ENCODE measurements around the gene RHOBTB1. TPM values are rescaled to one million over a fixed set of nuclear protein-coding genes. Genes with fewer than 3 reads are reported as not detected.

The RHOBTB1 gene
- total and polyA plus RNA-seq, 2 experiments from 2014 or later = 4.6 to 13.2 TPM

- no peak overlapping the region for H2AFZ ChIP-seq
- no peak overlapping the region for H3K27ac ChIP-seq (ENCODE audit: low read depth)
- Mint-ChIP-seq H3K27ac (no peak overlapping the region), H3K4me3 (no peak overlapping the region), H3K4me1 (peaks cover 13% of the 10 kb centered on the region), H3K9me3 (no peaks in the 10 kb centered on the region), H3K27me3 (ENCODE audit: insufficient read depth, low read depth, poor library complexity) (no peaks in the 10 kb centered on the region), H3K36me3 (ENCODE audit: low read depth) (no peaks in the 10 kb centered on the region)
- TF ChIP-seq POLR2AphosphoS5 (IDR thresholded peaks at IDR 0.05; ENCODE audit: low read depth) (no peak), ETS1 (IDR thresholded peaks at IDR 0.05) (no peak)
- DNase-seq (ENCODE audit: low spot score) (no peak), ATAC-seq (no peak)
- no peaks in the 10 kb centered on the region for H4K20me1 ChIP-seq (replicated peaks; ENCODE audit: insufficient read depth)
- no peaks in the 10 kb centered on the region for H3F3A ChIP-seq (replicated peaks; ENCODE audit: low read depth)
- no peaks in the 10 kb centered on the region for H3K9me2 ChIP-seq (ENCODE audit: insufficient read depth)
- peaks cover 7% of the 10 kb centered on the region for H3K4me1 ChIP-seq (ENCODE audit: insufficient read depth)
- no peaks in the 10 kb centered on the region for H3K79me2 ChIP-seq (replicated peaks; ENCODE audit: insufficient read depth)
- no peaks in the 10 kb centered on the region for H3K36me3 ChIP-seq (ENCODE audit: insufficient read depth)
- H3K4me2 ChIP-seq = no peak overlapping the region
- H3K4me3 ChIP-seq = no peak overlapping the region
- peaks cover 6% of the 10 kb centered on the region; the same call in 1 of the 2 replicates for H3K27me3 ChIP-seq (ENCODE audit: insufficient read depth)
Measured at GRCh38 chr10:60937784-60938654, 6.0 kb downstream of the RHOBTB1 start.

GRCh38 chr10:60937022-60937421, 7.0 kb downstream of the RHOBTB1 start:
- H3K27me3 ChIP-seq (ENCODE audit: insufficient read depth) = no peaks in the 10 kb centered on the region
- H3K36me3 ChIP-seq (ENCODE audit: insufficient read depth) = no peaks in the 10 kb centered on the region
- no peak overlapping the region for H2AFZ ChIP-seq
- DNase-seq (ENCODE audit: low spot score) (no peak), ATAC-seq (no peak)
- no peak overlapping the region for H3K4me3 ChIP-seq
- H3K4me1 ChIP-seq (ENCODE audit: insufficient read depth) = no peaks in the 10 kb centered on the region
- H3K9me2 ChIP-seq (ENCODE audit: insufficient read depth) = no peaks in the 10 kb centered on the region
- Mint-ChIP-seq H3K4me3 (no peak overlapping the region), H3K27me3 (ENCODE audit: insufficient read depth, low read depth, poor library complexity) (no peaks in the 10 kb centered on the region), H3K27ac (no peak overlapping the region), H3K36me3 (ENCODE audit: low read depth) (no peaks in the 10 kb centered on the region), H3K4me1 (peaks cover 9% of the 10 kb centered on the region; the same call in 2 of the 3 replicates), H3K9me3 (no peaks in the 10 kb centered on the region)
- no peak overlapping the region for H3K4me2 ChIP-seq
- H3K79me2 ChIP-seq (replicated peaks; ENCODE audit: insufficient read depth) = no peaks in the 10 kb centered on the region
- no peaks in the 10 kb centered on the region for H4K20me1 ChIP-seq (replicated peaks; ENCODE audit: insufficient read depth)
- H3F3A ChIP-seq (replicated peaks; ENCODE audit: low read depth) = no peaks in the 10 kb centered on the region
- no peak overlapping the region for H3K27ac ChIP-seq (ENCODE audit: low read depth)
- TF ChIP-seq NANOG (IDR thresholded peaks at IDR 0.05; ENCODE audit: borderline replicate concordance) (no peak), ZNF331 (CRISPR knock-in tag; IDR thresholded peaks at IDR 0.05; ENCODE audit: low read depth) (no peak), ZNF462 (CRISPR knock-in tag; IDR thresholded peaks at IDR 0.05) (no peak), CREB1 (CRISPR knock-in tag; IDR thresholded peaks at IDR 0.05; ENCODE audit: low read depth) (no peak)

Data from GM23338 (cell line).